K562 (cell line): ENCODE data around the gene CES1.

Source experiments
- CC2D1A ChIP-seq: fragments of 450-650 bp; IDR thresholded peaks from 2 replicates; pipeline ENCODE4 v1.6.1; 2017; ENCODE audit warnings: mild to moderate bottlenecking
- CEBPB ChIP-seq: fragments of 450-650 bp; IDR thresholded peaks from 2 replicates; pipeline ENCODE4 v1.6.1; 2016; ENCODE audit warnings: missing genetic modification characterization, missing compliant biosample characterization
- FOXA3 ChIP-seq, 2 experiments: fragments of 450-650 bp in 1 of 2; sonication (generic) in 1 of 2; formaldehyde crosslinking; IDR thresholded peaks in 1 of 2; conservative IDR thresholded peaks in 1 of 2; 2 replicates each; pipeline versions ENCODE4 v1.4.0 to v1.8.0; 2020 to 2022; ENCODE audit warnings: mild to moderate bottlenecking in 2 of 2, missing genetic modification reagents in 1 of 2
- FOXK2 ChIP-seq, 2 experiments: fragments of 450-650 bp; IDR thresholded peaks in 1 of 2; conservative IDR thresholded peaks in 1 of 2; 2 replicates each; pipeline ENCODE4 v1.6.1; 2016; ENCODE audit warnings: low read depth in 2 of 2, mild to moderate bottlenecking in 1 of 2
- TAF1 ChIP-seq: IDR thresholded peaks from 2 replicates; pipeline ENCODE4 v1.6.1; 2011; ENCODE audit warnings: mild to moderate bottlenecking, low read length, moderate library complexity; ENCODE audit not compliant: insufficient read depth, control insufficient read depth, severe bottlenecking; ENCODE audit errors: extremely low read depth
- ZC3H11A ChIP-seq: IDR thresholded peaks from 2 replicates; pipeline ENCODE4 v1.6.1; 2012; ENCODE audit warnings: low read depth, low read length, improper control_type of control experiment
- ZNF140 ChIP-seq: fragments of 250-450 bp; sonication (Bioruptor Pico); IDR thresholded peaks from 2 replicates; pipeline ENCODE4 v1.8.0; 2021; ENCODE audit warnings: moderate library complexity, mild to moderate bottlenecking, inconsistent platforms
- TF ChIP-seq, protein P1 (sequence below), 2 experiments: IDR thresholded peaks; 2 replicates each; pipeline ENCODE4 v1.6.1; 2011; ENCODE audit warnings: borderline replicate concordance in 1 of 2, control low read depth in 1 of 2, low read depth in 1 of 2, low read length in 1 of 2, mild to moderate bottlenecking in 1 of 2, mixed read lengths in 1 of 2, moderate library complexity in 1 of 2; ENCODE audit not compliant: insufficient read depth in 1 of 2, insufficient read length in 1 of 2, poor library complexity in 1 of 2, severe bottlenecking in 1 of 2; ENCODE audit errors: extremely low read depth in 1 of 2

GRCh38 chr16:55824473-55825000 lies 8.4 kb downstream of the CES1 start:
- TF ChIP-seq TAF1 (no peak), FOXK2 (conservative IDR thresholded peaks at IDR 0.05 in 1 of 2, IDR thresholded peaks at IDR 0.05 in 1 of 2; ENCODE audit: low read depth in 2 of 2) (no peak), ZNF140 (no peak), FOXA3 (CRISPR knock-in tag; conservative IDR thresholded peaks at IDR 0.05 in 1 of 2, IDR thresholded peaks at IDR 0.05 in 1 of 2) (no peak), CEBPB (tag) (no peak), CC2D1A (no peak), ZC3H11A (no peak)
- TF ChIP-seq, protein P1, sequence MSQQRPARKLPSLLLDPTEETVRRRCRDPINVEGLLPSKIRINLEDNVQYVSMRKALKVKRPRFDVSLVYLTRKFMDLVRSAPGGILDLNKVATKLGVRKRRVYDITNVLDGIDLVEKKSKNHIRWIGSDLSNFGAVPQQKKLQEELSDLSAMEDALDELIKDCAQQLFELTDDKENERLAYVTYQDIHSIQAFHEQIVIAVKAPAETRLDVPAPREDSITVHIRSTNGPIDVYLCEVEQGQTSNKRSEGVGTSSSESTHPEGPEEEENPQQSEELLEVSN (IDR thresholded peaks at IDR 0.05; ENCODE audit: borderline replicate concordance in 1 of 2, extremely low read depth in 1 of 2, insufficient read depth in 1 of 2, insufficient read length in 1 of 2, low read depth in 1 of 2, low read length in 1 of 2, poor library complexity in 1 of 2, severe bottlenecking in 1 of 2) = no peak
